ENCODE data around the gene CD69.

CD69 gene

DNA sequence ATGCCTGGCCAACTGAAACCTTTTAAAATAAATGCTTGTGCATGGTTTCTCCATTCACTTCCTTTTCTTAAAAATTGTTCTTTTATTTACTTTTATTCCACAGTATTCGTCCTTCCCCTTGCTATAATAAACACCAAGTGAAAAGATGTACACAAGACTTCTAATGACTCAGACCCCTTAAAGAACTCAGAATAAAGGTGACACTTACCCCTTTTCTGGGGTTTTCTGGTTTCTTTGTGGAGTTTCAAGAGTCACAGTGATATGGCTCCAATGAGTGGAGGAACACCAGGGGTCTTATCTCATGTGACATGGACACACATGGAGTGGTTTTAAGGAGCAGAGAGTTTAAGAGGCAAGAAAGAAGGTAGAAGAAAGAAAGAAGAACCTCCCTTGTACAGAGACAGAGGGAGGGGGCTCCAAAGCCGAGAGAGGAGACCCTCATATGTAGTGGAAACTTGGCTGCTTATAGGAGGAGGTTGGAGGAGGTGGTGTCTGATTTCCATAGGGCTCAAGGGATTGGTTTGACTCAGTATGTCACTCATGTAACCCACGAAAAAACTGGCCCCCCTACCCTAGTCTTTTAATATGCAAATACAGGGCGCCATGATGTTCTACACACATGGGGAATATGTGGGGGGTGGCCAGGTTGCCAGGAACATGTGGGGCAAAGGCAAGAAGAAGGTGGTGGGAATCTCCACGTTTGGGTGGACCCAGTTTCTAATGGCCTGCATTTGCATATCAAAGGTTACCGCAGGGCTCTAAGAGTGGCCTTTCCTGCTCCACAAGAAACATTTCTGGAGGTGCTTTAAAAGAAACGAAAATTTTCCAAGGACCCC lies 22.1 kb upstream of the CD69 start:
- DNase-seq = no peak

DNA sequence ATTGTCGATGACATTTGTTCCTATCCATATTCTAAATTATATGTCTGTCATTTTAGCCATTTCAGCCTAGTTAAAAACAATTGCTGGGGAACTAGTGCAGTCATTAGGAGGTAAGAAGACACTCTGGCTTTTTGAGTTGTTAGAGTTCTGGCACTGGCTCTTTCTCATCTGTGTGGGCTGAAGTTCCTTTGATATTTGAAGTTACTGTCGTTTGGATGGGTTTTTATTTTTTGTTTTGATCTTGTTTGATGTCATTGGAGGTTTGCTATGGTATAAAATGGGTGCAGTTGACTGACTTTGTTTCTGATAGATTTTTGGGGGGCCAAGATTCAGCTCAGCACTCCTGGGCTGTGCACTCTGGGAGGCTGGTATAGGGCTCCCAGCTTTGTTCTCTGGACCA lies 20.7 kb upstream of the CD69 start:
- no peak for DNase-seq

DNA sequence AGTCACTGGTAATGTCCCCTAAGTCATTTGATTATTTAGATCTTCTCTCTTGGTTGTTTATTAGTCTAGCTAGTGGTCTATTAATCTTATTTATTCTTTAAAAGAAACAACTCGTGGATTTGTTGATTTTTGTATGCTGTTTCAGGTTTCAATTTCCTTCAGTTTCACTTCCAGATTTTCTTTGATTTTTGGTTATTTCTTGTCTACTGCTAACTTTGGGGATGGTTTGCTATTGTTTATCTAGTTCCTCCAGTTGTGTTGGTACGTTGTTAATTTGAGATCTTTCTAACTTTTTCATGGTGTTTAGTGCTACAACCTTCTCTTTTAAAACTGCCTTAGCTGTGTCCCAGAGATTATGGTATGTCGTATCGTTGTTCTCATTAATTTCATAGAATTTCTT lies 18.5 kb upstream of the CD69 start:
- no peak for DNase-seq

DNA sequence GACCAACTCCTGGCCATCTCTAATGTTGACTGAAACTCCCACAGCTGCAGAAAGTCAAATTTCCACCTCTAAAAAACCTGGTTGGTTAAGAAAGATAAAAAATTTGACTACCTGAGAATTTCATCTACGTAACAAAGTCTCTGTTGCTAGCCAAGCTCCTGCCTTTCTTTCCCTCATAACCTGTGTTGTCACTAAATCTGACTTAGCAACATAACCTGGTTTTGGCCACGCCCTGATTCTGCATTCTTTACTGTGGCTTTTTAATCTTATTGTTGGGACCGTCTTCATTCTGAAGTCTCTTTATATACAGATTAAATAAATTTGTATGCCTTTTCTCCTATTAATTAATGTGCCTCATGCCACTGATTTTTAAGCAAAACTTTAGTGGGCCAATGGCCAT lies 16.1 kb upstream of the CD69 start:
- DNase-seq = no peak

DNA sequence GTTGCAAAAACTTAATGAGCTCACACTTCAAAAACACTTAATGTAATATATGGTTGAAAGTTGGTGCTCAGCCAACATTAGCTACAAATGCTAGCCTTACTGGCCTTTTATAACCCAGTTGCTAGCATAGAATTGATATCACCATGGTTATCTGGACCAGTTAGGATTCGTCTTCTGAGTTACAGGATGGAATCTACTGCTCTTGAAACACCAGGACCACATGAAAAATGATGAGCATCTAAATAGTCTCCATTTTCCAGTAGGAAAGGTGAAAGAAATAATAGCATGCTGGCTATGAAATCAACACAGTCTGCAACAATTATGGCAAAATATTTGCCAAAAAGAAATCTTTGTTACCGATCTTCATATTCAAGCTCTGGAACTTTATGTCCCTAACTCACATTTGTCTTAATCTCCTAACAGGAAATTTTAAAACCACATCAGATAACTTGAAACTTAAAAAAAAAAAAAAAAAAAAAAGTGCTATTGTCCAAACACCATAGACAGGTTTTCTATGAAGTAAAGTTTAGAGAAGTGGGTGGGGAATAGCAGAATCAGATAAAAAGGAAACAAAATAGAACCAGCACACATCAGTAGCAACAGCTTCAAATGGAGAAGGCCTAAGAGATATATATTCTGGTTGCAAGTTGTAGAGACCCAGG lies 12.6 kb upstream of the CD69 start:
- DNase-seq = no peak

DNA sequence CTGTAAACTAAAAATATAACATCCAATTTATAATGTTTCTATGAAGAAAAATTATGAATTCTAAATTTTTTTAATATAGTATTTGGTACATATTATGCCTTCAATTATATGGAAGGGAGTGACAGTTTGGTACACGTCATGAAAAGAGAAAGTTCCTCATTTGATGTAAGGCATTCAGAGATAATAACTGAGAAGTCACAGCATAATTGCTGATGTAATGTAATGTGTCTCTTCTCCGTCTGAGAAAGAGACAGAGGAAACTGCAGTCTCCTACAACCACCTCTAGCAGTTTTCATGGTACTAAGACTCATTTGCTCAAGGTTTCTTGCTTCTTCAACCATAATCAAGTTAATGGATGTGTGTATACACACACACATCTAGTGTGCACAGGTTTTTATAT lies 2.3 kb upstream of the CD69 start:
- no peak for DNase-seq

DNA sequence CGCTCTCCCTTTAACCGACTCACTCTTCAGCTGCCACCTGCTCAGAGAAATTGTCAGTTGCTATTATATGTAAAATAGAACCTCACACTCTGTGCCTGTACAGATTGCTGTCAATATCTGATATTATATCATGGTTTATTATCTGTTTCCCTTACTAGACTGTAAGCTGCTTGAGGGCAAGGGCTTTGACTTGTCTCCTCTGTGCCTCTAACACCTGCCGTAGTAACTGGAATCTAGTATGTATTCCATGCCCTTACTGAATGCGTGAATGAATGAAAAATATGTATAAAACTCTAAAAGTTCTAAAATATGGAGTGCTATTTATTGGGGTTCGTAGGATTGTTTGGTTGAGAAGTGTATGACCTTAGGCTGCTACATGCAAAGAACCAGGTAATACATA lies 1.7 kb upstream of the CD69 start:
- no peak for DNase-seq

DNA sequence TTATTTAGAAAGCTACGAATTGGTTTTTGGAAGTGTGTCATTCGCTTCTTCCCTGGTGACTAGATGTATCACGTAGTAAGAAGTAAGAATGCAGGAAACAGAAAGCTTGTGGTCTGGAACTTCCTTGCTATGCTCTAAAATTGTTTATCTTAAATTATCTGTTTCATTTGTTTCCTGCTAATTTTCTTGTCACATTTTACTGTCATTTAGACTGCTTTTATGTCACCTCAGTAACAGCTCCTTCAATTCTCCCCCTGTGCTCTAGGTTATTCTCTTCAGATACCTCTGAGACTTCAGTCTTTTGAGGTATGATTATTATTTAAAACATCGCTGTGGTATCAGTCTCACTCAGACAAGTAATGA lies 699 bp upstream of the CD69 start:
- no peak for DNase-seq

DNA sequence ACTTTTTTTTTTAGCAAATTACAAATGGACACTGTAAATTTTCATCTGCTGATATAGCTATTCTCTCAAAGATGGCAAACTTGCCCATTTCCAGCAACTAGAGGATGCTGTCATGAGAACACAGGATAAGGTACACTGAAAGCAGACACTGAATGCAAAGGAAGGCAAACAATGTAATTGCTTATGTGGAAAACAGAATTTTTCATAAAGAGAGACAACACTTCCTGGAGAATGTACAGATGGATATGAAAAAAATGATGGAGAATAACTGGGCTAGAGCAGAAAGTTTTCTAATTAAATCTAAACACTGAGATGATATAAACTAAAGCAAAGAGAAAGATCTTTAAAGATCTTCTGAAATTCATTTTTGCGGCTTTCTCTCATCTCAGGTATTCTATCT lies 581 bp downstream of the CD69 start:
- DNase-seq = no peak

DNA sequence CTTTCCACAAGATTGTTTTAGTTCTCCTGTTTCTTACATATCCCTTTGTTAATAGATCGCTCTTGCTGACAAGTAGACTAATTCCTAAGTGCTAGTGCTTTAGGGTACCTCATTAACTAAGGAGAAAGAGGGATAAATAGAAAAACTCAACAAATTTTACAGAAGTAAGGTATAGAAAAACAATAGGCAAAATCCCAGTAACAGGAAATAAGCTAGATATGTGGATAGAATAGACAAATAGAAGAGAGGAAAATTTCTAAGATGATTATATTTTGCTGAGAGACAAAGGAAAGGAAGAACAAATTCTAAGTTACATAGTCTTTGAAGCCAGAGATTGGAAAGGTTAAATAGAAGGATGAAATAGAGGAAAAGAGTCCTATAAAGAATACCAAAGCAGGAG lies 1.0 kb downstream of the CD69 start:
- no peak for DNase-seq

DNA sequence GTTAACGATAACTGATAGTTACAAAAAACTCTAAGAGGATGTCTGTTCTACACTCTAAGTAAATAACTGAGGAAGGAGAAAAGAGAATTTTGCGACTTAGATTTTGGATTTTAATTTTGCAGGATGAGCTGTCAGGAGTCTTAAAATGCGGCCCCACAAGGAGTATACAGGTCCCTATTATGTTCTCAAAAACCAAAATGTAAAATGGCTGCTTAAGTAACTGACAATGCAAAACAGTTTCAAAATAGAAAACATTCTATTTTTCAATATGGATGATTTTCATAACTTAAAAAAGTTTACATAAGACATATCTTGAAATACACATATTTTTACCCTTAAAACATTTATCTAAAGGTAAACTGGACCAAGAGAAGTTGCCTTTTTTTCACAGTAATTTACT lies 2.6 kb downstream of the CD69 start:
- DNase-seq = no peak

DNA sequence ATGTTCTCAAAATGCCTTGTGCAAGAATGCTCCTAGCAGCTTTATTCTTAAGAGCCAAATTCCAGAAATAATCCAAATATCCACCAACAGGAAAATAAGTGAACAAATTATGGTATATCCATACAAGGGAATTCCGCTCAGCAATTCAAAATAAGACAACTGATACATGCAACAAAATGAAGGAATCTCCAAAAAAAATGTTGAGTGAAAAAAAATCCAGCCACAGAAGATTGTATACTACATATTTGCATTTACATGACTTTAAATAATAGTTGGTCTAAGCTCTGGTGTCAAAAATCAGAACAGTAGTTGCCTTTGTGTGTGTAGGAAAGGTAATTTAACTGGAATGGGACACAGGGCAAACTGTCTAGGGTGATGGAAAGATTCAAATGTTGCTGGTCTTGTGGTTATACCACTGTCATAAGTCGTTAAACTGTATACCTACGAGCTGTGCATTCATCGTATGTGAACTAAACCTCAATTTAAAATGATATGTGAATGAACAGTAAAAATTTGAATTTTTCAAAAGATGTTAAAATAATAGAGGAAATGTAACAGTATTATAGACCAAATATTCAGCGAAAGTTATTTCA lies 3.2 kb downstream of the CD69 start:
- DNase-seq = no peak

DNA sequence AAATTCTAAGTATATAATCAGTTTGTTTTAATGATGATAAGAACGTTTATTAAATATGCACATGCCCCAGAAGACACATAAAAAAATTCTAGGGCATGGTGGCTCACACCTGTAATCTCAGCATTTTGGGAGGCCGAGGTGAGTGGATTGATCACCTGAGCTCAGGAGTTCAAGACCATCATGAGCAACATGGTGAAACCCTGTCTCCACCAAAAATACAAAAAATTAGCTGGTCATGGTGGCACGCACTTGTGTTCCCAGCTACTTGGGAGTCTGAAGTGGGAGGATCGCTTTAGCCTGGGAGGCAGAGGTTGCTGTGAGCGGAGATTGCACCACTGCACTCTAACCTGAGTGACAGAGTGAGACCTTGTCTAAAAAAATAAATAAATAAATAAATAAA lies 4.0 kb downstream of the CD69 start:
- DNase-seq = no peak

DNA sequence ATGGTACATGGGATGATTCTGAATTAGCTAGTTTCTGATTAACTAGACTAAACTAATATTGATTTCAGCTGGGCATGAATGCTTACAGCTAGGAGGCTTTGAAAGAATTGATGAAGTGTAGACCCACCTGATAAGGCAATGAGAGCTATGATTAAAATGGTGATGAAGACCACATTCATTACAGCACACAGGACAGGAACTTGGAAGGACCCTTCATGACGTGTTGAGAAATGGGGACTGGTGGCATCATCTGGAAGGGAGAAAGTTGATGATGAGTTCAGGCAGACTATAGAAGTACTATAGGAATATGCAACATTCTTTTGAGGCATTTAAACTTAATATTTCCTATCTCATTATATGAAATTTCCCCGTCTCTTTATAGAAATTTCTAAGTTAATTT lies 4.5 kb downstream of the CD69 start:
- no peak for DNase-seq

DNA sequence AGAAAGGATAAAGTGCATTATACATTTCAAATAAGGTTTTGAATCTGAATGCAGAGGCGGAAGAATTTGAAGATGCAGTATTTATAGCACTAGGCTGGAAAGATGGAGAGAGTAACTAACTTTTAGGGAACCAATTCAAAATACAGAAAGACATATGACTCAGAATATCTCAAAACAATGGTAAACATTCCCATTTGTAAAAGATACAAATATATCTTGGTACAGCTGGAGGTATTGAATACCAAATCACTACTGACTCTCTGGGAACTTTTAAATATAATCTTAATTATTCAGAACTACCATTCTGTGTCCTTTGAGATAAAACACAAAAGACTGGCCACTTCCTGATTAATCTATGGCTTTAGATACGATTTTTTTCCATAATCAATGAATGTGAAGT lies 5.1 kb downstream of the CD69 start:
- no peak for DNase-seq

DNA sequence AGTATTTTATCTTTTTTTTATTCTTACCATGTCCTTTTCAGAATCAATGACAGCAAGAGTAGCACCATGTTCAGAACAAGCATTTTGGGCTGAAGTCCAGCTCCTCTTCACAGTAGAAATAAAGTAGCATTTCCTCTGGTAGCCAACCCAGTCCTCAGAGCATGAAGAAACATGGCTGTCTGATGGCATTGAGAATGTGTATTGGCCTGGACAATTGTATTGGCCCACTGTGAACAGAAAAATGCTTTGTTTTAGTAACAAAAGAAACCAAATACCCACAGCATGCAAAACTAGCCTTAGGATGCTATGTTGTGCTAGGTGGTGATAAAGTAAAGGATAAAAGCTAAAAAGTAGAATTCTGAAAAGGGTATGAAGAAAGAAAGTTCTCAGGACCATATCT lies 5.7 kb downstream of the CD69 start:
- DNase-seq = no peak

DNA sequence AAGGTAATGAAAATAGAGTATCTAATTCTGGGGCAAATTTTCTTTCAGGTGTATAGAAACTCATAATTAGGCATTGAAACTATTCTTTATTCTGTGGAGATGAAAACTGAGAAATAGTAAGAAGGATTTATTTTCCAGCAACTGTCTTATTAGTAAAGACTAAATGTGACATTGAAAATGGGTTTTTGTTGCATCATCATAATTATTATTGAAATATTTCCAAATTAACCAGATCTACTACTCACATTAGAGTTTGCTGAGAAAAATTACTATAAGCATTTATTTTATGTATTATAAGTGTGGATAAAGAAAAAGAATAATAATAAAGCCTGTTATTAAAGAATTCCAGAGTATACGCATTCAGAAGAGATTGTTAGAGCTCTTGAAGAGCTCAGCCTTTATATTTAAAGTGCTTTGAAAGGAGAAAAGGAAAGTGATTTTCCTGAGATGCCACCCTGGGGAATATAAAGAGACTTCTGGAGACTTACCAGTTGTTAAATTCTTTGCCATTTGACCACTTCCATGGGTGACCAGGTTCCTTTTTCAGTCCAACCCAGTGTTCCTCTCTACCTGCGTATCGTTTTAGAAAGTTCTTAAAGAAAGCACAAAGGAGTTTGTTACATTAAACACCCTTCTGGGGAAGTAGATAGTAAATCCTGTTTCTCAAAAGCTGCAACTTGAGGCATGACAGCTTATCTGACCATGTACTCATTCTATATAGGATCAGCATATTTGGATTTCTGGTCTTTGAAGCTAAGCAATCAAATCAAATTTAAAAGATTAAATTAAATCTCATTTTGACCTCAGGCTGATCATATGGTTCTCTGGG lies 6.4 kb downstream of the CD69 start:
- DNase-seq = no peak

DNA sequence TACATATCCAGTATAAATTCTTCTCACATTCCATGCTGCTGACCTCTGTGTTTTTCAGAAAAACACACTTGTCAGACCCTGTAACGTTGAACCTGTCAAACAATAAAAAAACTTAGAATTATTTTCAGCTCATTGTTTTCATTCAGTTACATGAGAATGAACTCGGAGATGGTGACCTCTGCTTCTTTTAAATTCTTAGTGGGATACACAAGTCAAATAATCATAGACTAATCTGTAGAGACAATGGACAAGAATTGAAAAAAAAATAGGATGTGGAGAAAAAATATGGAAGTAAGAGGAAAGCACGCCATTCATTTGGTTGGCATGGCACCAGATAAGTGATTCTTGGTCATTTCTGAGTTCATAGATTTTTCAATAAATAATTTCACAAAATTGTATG lies 7.2 kb downstream of the CD69 start:
- DNase-seq = no peak

DNA sequence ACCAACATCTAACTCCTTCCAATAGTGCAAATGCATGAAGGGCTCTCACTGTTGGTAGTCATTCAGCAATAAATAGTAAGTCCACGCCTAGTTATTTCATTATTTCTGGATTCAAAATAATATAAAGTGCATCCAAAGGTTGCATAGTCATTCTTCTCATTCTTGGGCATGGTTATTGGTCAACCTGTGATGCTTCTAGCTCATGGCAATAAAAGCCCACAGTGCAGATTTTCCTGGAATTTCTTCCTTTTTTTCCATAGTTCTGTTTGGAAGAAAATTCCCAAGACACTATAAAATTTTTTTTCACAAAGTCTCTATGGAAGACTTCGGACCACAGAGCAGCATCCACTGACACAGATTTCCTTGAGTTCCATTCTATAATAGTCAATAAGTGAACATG lies 7.6 kb downstream of the CD69 start:
- no peak for DNase-seq

DNA sequence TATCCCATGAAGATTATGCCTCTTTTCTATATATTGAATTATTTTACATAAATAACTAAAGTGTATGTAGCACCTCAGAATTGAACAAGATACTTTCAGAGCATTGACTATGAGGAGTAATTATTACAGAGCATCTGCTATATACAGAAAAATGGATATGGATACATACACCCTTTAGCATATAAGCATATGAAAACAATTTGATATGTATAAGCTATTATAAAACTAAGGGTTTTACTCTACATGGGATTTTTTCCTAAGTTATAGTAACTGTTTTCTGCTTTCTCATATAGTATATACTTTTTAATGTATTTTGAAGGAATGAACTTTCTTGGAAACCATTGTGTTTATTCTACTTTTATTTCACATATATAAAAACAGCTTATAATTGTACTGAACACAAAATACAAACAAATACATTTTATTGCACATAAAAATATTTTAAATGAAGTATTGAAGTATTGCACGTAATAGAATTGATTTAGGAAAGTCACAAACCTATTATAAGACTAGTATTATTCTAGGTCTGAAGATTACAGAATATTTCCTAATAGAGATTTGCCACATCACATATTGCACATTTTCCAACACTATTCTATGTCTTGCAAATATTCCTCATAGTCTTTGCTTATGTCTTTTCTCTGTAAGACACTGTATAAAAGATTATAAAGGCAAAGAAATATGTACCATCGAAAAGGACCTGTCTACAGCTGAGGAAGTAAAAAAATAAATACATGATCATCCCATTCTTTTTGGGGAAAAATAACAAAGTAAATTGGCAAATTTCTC lies 8.4 kb downstream of the CD69 start:
- DNase-seq = no peak
